GM21423 (cell line): ENCODE measurements around the gene DOCK8.

Source experiments
- ATAC-seq: cut with Tn5 transposase; IDR thresholded peaks from one replicate; pipeline ENCODE4 v1.9.1; 2021; ENCODE audit warnings: mild to moderate bottlenecking, moderate library complexity; ENCODE audit not compliant: unreplicated experiment

Gene DOCK8

DNA sequence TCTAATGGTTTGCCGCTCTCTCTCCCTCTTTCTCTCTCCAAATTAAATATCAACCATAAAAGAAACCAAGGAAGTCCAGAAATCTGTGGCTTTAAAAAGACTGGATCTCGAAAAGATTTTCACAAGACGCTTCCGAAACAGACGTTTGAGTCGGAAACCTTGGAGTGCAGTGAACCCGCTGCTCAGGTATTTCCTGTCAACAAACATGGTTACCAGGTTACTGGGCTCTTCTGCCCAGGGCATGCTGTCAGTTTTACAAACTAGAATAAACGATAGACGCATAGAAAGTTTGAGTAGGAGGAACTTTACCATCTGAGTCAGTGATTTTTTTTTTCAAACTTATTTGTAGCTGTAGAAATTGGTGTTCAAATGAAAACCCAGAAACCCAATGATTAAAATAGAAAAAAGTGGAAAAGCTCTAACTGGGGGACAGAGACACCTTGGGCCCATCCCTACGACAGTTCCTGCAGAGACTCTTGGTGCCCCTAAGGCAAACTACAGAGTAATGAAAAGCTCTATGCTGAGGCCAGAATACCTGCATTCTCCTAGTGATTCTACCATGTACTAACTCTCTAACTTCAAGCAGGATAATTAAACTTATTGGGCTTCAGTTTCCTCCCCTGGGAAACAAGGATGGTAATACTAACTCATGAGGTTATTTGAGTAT, 90.0 kb downstream of the DOCK8 start:
- no peak for ATAC-seq

DNA sequence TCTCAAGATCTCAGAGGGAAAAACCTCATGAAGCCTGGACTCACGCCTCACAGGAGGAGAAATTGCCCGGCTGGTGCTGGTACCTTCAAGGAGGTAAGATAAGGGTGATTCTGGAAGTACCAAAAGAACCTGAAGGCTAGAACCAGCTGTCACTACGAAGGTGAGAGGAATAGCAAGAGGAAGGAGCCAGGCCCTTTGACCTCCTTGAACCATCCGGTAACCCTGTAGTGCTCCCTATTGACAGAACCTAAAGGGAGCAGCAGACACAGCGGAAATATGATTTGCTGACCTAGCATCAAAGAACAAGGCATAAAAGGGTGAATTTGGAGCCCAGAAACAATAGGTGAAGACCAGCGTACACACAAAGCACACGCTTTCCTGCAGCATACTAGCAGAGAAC, 92.2 kb downstream of the DOCK8 start:
- no peak for ATAC-seq

DNA sequence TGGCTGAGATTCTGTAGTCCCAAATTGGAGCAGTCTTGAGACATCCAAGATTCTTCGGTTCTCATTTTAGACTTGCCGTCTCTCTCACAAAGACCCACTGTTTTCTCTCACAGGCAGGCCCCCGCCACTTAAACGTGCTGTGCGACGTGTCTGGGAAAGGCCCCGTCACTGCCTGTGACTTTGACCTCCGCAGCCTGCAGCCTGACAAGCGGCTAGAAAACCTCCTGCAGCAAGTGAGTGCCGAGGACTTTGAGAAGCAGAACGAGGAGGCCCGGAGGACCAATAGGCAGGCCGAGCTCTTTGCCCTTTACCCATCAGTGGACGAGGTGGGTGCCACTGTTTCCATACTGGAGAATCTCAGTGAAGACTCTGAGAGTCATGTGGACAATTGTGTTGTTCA, 97.2 kb downstream of the DOCK8 start:
- ATAC-seq = no peak

DNA sequence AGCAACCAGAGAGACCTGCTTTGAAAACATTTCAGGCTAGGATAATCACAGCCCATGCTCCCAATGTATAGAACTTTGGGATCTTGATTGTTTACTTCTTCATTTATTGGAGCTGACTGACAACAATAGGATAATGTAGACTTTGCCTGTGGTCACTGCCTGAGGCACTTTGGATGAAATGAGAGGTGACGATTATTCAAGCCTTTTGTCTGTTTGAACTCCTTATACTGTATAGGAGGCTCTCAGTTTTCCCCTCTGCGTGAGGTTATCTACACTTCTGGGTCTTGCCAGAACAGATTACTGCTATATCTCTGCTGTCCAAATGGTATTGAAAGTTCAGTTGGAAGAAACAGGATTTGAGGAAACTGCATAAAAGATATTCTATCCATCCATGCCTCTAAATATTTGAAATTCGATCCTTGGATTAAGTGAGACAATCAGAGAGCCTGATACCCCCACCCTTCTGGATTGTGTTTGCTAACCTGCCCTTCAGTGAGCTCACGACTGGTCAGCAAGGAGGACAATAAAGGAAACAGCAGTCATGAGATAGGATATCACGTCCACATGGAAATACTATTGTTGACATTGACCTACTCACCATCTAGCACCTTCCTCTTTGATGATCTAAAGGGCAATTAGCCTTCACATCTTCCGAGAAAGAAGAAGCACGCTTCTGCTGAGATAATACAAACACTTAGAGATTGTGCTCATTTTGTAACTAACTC, 98.1 kb downstream of the DOCK8 start:
- no peak for ATAC-seq

DNA sequence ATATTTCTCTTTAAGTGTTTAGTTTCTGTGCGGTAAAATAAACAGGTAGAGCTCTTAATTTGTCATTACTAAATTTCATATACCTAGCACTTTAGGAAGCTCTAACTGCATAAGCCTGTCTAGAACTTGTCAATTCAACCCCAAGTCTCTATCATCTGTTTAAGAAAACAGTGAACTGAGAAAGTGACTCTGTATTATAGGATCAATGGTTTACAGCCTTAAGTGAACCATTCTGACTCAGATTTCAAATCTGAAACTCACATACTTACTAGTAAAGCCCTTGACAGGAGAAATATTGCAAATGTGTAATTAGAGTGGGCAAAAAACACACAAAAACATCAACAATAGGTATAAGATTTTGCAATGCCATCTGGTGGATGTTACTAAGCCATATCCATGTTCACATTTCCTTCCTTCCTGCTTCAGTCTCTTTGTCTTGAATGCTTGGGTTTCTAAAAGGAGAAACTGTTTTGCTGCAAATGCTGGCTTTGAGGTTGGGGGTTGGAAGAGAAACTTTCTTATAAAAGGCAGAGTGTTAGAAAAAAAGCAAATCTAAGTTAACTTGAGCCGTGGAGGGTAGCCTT, 101.8 kb downstream of the DOCK8 start:
- no peak for ATAC-seq

DNA sequence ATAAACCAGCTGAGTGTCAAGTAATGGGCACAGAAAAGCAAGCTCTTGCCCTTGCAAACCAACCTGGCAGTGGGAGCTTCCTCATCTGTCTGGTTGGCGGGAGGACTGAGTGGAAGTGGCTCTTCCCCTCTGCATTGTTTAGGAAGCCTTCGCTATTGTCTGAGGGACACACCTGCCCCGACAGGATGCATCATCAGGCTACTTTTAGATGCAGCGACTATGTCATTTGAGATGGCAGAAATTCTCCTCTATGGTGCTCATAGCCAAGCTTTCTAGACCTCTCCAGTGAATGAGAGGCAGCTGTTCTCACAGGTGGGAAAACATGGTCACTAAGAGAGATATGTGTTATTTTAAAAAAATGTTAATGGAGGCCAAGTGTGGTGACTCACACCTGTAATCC, 104.0 kb downstream of the DOCK8 start:
- no peak for ATAC-seq

DNA sequence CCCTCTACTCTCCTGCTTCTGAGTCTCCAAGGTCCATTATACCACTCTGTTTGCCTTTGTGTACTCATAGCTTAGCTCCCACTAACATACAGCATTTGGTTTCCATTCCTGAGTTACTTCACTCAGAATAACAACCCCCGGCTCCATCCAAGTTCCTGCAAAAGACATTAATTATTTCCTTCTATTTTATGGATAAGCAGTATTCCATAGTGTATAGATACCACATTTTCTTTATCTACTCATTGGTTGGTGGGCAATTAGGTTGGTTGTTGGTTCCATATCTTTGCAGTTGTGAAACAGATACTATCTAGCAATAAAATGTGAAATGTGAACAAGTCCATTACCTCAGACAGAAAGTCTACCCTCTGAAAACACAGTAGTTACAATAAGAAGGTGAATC, 110.3 kb downstream of the DOCK8 start:
- ATAC-seq = no peak

DNA sequence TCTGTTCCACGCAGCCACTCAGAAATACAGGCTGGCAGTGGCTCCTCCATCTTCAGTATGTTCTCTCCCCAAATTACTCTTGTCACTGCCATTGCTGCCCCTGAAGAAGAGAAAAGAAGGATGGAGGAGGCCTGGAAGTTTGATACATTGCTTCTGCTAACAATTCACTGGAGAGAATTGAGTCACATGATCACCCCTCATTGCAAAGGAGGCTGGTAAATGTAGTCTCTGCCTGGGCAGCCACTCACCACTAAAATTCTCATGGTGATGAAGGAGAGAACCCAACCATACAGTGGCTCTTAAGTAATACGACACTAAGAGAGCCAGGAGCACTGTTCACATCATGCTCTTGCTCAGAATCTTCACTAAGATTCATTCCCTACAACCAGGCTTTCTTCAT, 112.0 kb downstream of the DOCK8 start:
- ATAC-seq = no peak

DNA sequence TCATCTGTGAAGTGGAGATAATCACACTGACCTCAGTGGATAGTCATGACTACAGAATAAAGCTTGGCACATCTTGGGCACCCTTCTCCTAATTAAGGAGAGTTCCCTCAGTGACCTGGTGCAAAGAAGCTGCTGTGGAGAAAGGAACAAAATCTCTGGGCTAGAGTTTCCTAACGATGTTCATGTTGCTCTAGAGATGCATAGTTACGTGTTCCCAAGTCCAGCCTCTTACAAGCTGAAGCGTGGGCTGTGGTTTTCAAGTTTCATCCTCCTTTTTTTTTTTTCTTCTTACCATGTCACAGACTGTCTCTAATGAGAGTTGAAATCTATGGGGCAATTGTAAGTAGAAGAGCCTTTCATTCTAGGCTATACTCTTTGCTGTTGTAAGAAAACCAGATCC, 113.8 kb downstream of the DOCK8 start:
- no peak for ATAC-seq

DNA sequence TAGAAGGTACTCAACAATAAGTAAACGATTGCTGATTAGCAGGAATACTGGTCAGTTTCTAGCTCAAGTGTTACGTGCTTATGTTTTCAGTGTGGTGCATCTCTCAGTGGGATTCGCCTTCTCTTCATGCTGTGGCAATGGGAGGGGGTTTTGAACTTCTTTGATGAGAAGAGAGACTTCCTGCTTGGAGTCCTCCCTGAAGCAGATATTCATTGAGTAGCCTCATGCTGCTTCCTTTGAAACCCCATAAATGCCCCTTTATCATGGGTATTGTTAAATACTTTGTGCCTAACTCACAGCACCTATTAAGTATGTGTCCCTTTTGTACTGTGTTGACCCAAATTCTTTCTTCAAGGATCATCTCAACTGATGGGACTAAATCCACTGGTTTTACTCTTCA, 116.5 kb downstream of the DOCK8 start:
- no peak for ATAC-seq

DNA sequence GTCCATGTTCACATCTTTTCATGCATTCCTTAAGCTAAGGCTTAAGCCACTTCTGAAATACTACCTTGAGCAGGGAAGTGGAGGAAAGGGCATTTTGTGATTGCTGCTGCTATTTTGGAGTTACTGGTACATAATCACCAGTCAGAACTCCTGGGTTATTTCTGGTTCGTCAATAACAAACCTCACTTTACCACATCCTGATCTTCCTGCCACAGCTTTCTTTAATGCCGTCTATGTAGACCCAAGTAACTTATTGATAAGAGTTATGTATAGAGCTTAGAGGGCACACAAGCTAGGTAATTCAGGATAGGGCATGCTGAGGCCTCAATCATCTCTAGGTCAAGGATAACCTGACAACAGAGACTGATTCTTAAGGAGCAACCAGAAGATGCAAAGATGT, 120.7 kb downstream of the DOCK8 start:
- no peak for ATAC-seq

DNA sequence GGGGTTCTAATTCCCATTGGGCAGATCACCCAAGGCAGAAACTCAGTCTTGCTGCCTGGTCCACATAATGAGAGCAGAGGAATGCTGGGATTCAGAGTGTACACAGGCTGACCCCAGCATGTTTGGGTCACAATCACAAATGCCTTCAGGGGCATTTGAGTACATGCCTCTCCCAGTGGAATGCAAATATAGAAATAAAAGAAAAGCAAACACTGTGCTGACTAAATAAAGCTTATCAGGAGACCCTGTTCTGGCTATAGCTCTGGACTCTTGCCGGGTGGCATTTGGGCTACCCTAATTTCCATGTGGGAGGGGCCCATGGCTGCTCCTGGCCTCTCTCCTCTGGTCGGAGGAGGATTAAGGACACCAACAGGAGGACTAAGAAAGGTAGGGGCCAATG, 121.4 kb downstream of the DOCK8 start:
- ATAC-seq = no peak

DNA sequence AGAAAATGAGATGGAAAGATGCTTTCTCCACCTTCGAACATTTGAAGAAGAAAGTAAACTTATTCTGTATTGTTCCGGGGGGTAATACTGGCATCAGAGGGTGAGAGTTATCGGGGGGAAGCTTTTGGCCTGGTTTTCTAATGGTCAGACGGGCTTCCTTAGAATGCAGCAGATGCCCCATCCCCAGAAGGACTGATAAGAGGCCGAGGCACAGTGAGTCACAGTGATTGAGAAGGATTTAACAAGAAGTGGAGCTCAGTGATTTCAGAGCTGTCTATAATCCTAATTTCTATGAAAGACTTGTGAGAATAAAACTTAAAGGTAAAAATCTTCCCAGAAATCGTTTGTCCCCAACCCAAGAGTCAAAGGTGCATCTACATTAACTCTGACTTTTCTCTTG, 123.9 kb downstream of the DOCK8 start:
- ATAC-seq = no peak

DNA sequence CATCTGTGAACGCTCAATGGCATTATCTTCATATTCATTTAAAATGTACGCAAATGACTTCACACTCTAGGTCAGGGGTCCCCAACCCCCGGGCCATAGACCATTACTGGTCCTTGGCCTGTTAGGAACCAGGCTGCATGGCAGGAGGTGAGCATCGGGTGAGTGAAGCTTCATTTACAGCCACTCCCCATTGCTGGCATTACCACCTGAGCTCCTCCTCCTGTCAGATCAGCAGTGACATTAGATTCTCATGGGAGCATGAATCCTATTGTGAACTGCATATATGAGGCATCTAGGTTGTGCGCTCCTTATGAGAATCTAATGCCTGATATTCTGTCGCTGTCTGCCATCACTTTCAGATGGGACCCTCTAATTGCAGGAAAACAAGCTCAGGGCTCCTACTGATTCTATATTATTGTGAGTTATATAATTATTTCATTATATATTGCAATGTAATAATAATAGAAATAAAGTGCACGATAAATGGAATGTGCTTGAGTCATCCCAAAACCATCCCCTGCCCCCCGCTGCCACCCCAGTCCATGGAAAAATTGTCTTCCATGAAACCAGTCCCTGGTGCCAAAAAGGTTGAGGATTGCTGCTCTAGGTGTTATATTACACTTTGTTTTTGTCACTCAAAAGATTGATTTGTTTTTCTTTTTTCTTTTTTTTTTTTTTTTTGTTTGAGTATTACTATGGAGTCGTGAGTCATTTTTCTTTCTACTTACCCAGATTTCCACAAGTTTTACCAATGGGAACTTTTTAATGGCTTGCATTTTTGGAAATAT, 127.2 kb downstream of the DOCK8 start:
- ATAC-seq = no peak

DNA sequence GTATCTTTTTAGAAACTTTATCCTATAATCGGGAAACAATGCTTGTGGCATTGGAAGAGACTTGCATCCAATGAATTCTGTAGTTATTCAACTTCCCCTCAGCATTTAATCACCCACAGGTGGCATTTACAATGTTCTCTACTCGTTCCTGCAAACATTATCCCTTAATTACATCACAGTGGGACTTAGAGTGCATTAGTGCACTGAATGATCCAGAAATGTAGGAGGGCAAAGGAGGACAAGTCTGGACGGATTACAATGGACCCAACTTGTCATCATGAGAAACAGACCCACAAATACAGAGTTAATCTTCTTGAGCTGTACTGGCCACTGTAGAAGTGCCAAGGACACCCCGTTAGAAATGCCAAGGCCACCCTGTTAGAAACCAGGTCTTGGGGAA, 129.1 kb downstream of the DOCK8 start:
- ATAC-seq = no peak

DNA sequence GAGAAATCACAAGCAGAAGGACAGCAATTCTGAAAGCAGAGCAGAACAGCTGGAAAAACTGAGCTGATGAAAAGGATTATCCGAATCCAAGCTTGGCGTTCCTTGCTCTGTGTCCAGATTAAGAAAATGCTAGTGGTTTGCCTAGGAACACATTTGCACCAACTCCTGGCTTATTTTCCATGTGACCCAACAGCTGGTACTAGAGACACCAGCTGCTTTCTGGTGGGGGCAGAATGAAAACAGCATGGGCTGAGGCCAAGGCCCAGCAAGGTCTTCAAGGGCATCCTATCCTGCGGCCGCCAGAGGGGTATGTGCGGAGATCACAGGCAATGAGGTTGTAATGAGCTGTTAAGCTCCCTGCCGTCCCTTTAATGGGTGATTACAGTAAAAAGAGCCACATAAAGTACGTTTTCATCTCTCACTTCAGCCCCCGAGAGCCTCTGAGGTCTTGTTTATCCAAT, 131.5 kb downstream of the DOCK8 start:
- no peak for ATAC-seq

DNA sequence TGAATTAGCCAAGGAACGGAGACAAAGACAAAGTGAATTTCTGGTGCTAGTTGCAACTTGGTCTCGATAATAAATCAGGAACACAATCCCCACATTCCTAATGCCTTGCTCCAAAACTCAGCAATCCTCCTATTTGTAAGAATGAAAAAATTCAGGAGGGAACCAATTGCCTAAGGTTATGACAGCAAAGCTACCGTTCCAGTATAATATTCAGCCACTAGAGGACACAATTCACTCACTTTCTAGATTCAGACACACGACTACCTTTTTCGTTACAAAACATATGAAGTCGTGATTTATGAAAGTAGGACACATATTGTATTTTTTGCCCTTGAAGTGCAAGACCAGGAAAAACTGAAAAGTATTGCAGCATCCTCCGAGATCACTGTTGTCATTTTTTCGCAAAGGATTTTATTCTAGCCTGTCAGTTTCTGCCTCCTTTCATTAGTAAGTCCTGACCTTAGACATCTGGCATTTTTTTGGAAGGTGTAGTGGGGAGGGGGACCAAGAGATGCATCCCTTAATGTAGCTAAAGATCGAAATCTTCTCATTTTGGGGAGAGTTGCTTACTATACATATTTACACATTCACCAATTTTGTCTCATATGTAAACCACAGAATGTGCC, 133.1 kb downstream of the DOCK8 start:
- ATAC-seq = no peak

DNA sequence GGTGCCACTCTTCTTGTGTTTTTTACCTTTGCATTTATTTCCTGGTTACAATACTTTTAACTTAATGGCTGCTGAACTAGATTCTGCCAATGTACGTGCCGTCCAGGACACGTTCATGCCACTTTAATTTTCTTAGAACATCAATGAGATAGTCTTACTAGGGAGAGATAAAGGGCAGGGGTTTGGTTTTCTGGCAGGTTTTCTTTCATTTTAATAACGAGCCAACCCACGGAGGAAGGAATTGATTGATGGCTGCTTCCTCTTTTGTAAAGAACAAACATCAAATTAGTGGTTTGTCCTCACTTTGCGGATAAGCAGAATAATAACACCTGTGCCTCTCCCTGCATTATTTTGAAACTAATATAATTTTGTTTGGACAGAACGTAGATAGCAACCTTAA, 135.7 kb downstream of the DOCK8 start:
- no peak for ATAC-seq

DNA sequence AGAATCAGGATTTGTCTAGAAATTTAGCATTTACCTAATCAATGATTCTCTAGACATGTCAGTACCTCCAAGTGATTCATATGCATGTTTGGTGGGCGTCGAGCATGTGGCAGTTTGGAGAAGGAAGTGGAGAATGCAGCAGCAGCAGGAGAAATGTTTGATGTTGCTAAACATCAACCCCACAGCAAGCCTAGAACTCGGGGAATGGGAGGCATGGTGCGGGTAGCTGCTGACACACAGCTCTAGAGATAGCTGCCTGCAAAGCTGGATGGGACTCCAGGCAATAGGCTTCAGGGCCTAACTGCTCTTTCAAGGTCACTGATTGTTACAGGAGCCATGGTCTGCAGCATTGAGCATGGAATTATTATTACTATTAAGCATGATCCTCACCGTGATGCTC, 137.3 kb downstream of the DOCK8 start:
- ATAC-seq = no peak

DNA sequence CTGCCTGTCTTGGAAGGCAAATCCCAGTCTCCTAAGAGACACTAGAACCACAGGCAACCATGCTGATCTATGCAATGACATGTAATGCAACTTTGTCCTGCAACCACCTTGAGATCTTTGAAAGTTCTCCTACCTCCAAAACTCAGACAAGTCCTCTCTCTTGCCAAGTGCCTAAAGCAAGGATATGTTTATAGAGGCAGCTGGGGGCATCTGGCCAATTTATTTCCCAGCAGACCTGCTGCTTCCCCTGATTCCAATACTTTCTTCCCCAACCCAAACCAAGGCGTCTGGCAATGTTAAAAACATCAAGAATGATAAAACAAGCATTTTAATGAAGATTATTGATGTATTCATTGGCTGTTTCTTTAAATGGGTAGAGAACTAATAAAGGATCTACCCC, 138.4 kb downstream of the DOCK8 start:
- no peak for ATAC-seq

DNA sequence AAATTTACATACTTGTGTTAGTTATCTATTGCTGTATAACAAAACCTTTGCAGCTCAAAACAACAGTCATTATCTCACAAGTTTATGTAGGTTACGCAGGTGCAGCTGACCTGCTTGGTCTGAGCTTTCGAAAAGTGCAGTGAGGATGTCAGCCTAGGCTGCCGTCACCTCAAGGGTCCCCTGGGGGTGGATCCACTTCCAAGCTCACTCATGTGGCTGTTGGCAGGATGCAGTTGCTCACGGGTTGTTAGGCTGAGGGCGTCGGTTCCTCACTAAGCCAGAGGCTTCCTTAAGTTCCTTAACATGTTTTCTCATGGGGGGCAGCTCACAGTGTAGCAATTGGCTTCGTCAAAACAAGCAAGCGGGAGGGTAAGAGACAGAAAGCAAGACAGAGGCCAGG, 139.8 kb downstream of the DOCK8 start:
- no peak for ATAC-seq
